ENCODE data around the gene PIN4. TPM values are rescaled to one million over a fixed set of nuclear protein-coding genes. Genes with fewer than 3 reads are reported as not detected.
A peak's percentile ranks its signal among the peaks of the same experiment; 100 is the strongest.

Gene PIN4
- polyA plus RNA-seq, 2 of the 4 experiments (the other 2 are of a cell fraction): 43.4 to 105 TPM

DNA sequence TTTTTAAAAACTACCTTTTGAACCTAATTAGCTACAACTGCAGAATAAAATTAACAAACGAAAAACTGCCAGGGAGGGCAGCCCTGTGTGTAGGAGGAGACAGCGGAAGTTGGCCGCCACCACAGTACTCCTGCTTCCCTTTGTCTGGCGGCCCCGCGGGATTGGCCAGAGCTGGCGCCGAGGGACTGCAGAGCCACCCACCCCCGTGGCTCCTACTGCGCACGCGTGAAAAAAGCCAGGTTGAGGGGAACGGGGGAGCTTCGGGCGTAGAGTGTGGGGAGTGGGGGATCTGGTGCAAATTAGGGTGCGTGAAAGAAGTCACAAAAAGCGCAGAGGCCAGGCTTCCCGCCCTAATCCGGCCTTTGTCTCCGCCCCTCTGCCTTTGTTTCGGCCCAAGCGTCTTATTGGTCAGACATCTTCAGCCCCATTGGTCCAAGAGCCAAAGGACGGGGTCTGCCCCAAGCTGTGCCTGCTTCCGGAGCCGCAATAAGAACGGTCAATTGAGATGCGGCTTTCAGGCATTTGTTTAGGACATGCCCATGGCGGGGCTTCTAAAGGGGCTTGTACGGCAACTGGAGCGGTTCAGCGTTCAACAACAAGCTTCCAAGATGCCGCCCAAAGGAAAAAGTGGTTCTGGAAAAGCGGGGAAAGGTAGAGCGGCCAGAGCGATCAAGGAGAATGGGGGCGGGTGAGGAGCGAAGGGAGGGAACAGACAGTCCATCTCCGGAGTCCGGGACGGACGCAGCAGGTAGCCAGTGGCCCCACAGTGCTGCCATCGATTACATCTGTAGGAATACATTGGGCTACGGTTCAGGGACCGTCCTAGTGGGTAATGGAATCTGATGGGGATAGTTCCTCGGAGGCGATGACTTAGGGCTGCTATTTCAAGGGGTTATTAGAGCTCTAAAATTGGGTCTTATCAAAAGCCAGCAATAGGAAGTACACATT is at the start of gene PIN4 (continued):
- TF ChIP-seq, protein P1, sequence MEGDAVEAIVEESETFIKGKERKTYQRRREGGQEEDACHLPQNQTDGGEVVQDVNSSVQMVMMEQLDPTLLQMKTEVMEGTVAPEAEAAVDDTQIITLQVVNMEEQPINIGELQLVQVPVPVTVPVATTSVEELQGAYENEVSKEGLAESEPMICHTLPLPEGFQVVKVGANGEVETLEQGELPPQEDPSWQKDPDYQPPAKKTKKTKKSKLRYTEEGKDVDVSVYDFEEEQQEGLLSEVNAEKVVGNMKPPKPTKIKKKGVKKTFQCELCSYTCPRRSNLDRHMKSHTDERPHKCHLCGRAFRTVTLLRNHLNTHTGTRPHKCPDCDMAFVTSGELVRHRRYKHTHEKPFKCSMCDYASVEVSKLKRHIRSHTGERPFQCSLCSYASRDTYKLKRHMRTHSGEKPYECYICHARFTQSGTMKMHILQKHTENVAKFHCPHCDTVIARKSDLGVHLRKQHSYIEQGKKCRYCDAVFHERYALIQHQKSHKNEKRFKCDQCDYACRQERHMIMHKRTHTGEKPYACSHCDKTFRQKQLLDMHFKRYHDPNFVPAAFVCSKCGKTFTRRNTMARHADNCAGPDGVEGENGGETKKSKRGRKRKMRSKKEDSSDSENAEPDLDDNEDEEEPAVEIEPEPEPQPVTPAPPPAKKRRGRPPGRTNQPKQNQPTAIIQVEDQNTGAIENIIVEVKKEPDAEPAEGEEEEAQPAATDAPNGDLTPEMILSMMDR (IDR thresholded peaks at IDR 0.05): no peak
- TF ChIP-seq HEYL (CRISPR knock-in tag; IDR thresholded peaks at IDR 0.05) (no peak), RCOR1 (IDR thresholded peaks at IDR 0.05; ENCODE audit: low read depth, low read length) (no peak), ESRRA (IDR thresholded peaks at IDR 0.05; ENCODE audit: borderline replicate concordance, low read length) (no peak), CHD4 (IDR thresholded peaks at IDR 0.05; ENCODE audit: borderline replicate concordance) (no peak), FOSL2 (IDR thresholded peaks at IDR 0.05) (no peak), FOSL2 (CRISPR knock-in tag; IDR thresholded peaks at IDR 0.05) (no peak), SREBF2 (IDR thresholded peaks at IDR 0.05) (no peak), HOXA7 (CRISPR knock-in tag; IDR thresholded peaks at IDR 0.05) (no peak), GATA3 (IDR thresholded peaks at IDR 0.05; ENCODE audit: borderline replicate concordance) (no peak), POLR2AphosphoS2 (conservative IDR thresholded peaks at IDR 0.05; ENCODE audit: low read length) (no peak), CBX2 (IDR thresholded peaks at IDR 0.05; ENCODE audit: borderline replicate concordance, low read depth) (no peak), ZC3H11A (IDR thresholded peaks at IDR 0.05) (no peak), ZFP36 (IDR thresholded peaks at IDR 0.05; ENCODE audit: borderline replicate concordance, partially characterized antibody) (no peak), FOSB (CRISPR knock-in tag; IDR thresholded peaks at IDR 0.05) (no peak)
- TF ChIP-seq, protein P2, sequence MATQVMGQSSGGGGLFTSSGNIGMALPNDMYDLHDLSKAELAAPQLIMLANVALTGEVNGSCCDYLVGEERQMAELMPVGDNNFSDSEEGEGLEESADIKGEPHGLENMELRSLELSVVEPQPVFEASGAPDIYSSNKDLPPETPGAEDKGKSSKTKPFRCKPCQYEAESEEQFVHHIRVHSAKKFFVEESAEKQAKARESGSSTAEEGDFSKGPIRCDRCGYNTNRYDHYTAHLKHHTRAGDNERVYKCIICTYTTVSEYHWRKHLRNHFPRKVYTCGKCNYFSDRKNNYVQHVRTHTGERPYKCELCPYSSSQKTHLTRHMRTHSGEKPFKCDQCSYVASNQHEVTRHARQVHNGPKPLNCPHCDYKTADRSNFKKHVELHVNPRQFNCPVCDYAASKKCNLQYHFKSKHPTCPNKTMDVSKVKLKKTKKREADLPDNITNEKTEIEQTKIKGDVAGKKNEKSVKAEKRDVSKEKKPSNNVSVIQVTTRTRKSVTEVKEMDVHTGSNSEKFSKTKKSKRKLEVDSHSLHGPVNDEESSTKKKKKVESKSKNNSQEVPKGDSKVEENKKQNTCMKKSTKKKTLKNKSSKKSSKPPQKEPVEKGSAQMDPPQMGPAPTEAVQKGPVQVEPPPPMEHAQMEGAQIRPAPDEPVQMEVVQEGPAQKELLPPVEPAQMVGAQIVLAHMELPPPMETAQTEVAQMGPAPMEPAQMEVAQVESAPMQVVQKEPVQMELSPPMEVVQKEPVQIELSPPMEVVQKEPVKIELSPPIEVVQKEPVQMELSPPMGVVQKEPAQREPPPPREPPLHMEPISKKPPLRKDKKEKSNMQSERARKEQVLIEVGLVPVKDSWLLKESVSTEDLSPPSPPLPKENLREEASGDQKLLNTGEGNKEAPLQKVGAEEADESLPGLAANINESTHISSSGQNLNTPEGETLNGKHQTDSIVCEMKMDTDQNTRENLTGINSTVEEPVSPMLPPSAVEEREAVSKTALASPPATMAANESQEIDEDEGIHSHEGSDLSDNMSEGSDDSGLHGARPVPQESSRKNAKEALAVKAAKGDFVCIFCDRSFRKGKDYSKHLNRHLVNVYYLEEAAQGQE (IDR thresholded peaks at IDR 0.05): no peak
- TF ChIP-seq, protein P3, sequence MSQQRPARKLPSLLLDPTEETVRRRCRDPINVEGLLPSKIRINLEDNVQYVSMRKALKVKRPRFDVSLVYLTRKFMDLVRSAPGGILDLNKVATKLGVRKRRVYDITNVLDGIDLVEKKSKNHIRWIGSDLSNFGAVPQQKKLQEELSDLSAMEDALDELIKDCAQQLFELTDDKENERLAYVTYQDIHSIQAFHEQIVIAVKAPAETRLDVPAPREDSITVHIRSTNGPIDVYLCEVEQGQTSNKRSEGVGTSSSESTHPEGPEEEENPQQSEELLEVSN (IDR thresholded peaks at IDR 0.05; ENCODE audit: borderline replicate concordance, low read depth): peak; percentile 56; the same call in 1 of the 2 replicates
- TF ChIP-seq, protein P4, sequence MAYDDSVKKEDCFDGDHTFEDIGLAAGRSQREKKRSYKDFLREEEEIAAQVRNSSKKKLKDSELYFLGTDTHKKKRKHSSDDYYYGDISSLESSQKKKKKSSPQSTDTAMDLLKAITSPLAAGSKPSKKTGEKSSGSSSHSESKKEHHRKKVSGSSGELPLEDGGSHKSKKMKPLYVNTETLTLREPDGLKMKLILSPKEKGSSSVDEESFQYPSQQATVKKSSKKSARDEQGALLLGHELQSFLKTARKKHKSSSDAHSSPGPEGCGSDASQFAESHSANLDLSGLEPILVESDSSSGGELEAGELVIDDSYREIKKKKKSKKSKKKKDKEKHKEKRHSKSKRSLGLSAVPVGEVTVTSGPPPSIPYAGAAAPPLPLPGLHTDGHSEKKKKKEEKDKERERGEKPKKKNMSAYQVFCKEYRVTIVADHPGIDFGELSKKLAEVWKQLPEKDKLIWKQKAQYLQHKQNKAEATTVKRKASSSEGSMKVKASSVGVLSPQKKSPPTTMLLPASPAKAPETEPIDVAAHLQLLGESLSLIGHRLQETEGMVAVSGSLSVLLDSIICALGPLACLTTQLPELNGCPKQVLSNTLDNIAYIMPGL (CRISPR knock-in tag; IDR thresholded peaks at IDR 0.05; ENCODE audit: borderline replicate concordance): no peak
- TF ChIP-seq, protein P5, sequence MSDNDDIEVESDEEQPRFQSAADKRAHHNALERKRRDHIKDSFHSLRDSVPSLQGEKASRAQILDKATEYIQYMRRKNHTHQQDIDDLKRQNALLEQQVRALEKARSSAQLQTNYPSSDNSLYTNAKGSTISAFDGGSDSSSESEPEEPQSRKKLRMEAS (IDR thresholded peaks at IDR 0.05): peak; percentile 60
- TF ChIP-seq, protein P6, sequence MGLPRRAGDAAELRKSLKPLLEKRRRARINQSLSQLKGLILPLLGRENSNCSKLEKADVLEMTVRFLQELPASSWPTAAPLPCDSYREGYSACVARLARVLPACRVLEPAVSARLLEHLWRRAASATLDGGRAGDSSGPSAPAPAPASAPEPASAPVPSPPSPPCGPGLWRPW (IDR thresholded peaks at IDR 0.05): no peak
- TF ChIP-seq, protein P7, sequence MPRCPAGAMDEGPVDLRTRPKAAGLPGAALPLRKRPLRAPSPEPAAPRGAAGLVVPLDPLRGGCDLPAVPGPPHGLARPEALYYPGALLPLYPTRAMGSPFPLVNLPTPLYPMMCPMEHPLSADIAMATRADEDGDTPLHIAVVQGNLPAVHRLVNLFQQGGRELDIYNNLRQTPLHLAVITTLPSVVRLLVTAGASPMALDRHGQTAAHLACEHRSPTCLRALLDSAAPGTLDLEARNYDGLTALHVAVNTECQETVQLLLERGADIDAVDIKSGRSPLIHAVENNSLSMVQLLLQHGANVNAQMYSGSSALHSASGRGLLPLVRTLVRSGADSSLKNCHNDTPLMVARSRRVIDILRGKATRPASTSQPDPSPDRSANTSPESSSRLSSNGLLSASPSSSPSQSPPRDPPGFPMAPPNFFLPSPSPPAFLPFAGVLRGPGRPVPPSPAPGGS (IDR thresholded peaks at IDR 0.05): 0 out of 3 replicates have a peak, but pooled peaks have one; percentile 23
